NB4 (cell line): ENCODE data around the gene CMC2.

Experiments used
- POLR2A ChIP-seq: IDR thresholded peaks from 2 replicates; pipeline ENCODE4 v1.6.1; 2011; ENCODE audit warnings: mild to moderate bottlenecking; ENCODE audit not compliant: insufficient read length; ENCODE audit errors: extremely low read depth
- TF ChIP-seq, protein P1 (sequence below): IDR thresholded peaks from one replicate; pipeline ENCODE4 v1.5.1; 2012; ENCODE audit warnings: low read depth, low read length

DNA sequence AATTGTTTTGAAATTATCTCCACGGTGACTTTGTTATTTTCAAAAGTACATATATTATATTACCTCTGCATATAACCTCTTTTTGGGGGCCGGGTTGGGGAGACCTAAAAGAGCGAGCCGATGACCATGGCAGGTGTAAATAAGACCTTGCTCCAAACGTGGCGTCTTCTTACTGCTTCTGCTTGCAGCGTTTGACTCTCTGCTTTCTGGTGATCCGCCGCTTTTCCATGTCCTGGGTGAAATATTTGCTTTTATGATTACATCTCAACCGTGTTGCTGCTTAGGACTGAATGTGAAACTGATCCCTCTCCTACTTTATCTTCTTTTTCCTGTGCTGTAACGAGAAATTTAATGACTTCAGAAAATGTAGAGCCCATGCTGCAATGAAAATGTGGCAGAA is 47.1 kb upstream of the CMC2 start:
- TF ChIP-seq, protein P1, sequence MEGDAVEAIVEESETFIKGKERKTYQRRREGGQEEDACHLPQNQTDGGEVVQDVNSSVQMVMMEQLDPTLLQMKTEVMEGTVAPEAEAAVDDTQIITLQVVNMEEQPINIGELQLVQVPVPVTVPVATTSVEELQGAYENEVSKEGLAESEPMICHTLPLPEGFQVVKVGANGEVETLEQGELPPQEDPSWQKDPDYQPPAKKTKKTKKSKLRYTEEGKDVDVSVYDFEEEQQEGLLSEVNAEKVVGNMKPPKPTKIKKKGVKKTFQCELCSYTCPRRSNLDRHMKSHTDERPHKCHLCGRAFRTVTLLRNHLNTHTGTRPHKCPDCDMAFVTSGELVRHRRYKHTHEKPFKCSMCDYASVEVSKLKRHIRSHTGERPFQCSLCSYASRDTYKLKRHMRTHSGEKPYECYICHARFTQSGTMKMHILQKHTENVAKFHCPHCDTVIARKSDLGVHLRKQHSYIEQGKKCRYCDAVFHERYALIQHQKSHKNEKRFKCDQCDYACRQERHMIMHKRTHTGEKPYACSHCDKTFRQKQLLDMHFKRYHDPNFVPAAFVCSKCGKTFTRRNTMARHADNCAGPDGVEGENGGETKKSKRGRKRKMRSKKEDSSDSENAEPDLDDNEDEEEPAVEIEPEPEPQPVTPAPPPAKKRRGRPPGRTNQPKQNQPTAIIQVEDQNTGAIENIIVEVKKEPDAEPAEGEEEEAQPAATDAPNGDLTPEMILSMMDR, result no peak
- no peak for TF ChIP-seq POLR2A
